ENCODE data around the gene ATP5F1E.

ATP5F1E gene

GRCh38 chr20:58997141-58997770 lies 34.9 kb downstream of the ATP5F1E start:
- Histone ChIP-seq H3K36me3 (ENCODE audit: insufficient read depth, low read length) (peaks cover 55% of the 10 kb centered on the region), H3K4me1 (ENCODE audit: insufficient read depth, low read length) (no peaks in the 10 kb centered on the region), H3K27me3 (ENCODE audit: insufficient read depth, low read length) (no peaks in the 10 kb centered on the region), H3K4me3 (ENCODE audit: low read length) (no peak overlapping the region), H3K27ac (ENCODE audit: low read depth, low read length) (no peak overlapping the region), H3K9me3 (ENCODE audit: insufficient read depth, low read depth, low read length) (no peaks in the 10 kb centered on the region), H3K9ac (ENCODE audit: low read depth, low read length) (no peak overlapping the region)
- 95% methylated on average over 24 of the region's 24 CpGs for WGBS

GRCh38 chr20:58996226-58996611 lies 35.9 kb downstream of the ATP5F1E start:
- Histone ChIP-seq H3K27ac (ENCODE audit: low read depth, low read length) (no peak overlapping the region), H3K9ac (ENCODE audit: low read depth, low read length) (no peak overlapping the region), H3K9me3 (ENCODE audit: insufficient read depth, low read depth, low read length) (no peaks in the 10 kb centered on the region), H3K4me1 (ENCODE audit: insufficient read depth, low read length) (no peaks in the 10 kb centered on the region), H3K4me3 (ENCODE audit: low read length) (no peak overlapping the region), H3K36me3 (ENCODE audit: insufficient read depth, low read length) (peaks cover 65% of the 10 kb centered on the region), H3K27me3 (ENCODE audit: insufficient read depth, low read length) (no peaks in the 10 kb centered on the region)
- 95% methylated on average over 12 of the region's 12 CpGs for WGBS

DNA sequence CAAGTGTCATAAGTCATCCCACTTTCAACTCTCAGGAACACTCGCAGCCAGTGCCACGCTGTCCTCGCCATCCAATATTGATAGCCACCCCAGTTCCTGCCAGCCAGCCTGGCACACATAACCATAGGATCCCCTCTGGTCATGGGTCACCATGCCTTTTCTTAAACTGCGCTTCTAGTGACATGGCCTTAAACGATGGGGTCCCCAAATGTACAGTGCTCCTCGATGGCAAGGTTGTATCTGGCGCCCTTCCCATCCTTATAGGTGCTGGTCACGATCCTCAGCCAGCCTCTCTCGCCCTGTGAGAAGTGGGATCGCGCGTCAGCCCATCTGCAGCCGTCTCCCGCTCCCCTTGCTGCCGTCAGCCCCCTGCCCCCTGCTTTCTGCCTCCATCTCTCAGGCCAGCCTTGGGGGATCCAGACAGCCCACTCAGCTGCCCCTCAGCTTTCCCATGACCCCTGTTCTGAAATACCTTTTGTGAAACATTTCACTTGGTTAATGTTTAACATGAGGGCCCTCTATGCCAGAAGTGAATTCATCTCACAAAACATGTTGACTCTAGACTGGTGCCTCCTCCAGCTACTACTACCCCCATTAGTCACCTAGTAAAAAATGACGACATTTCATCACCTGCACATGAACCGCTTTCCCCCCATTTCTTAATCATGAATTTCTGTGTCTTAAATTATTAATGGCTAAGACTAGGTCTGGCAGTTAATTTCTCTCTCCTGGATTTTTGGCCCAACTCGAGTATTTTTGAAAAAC lies 36.5 kb downstream of the ATP5F1E start:
- H3K9me3 ChIP-seq (ENCODE audit: insufficient read depth, low read depth, low read length), result no peaks in the 10 kb centered on the region
- no peak overlapping the region for H3K27ac ChIP-seq (ENCODE audit: low read depth, low read length)
- no peak overlapping the region for H3K9ac ChIP-seq (ENCODE audit: low read depth, low read length)
- H3K36me3 ChIP-seq (ENCODE audit: insufficient read depth, low read length), result peaks cover 71% of the 10 kb centered on the region
- 94% methylated on average over 18 of the region's 18 CpGs for WGBS
- H3K4me3 ChIP-seq (ENCODE audit: low read length), result no peak overlapping the region
- no peaks in the 10 kb centered on the region for H3K4me1 ChIP-seq (ENCODE audit: insufficient read depth, low read length)
- no peaks in the 10 kb centered on the region for H3K27me3 ChIP-seq (ENCODE audit: insufficient read depth, low read length)

GRCh38 chr20:58994390-58995159 lies 37.6 kb downstream of the ATP5F1E start:
- H3K4me1 ChIP-seq (ENCODE audit: insufficient read depth, low read length), result no peaks in the 10 kb centered on the region
- peaks cover 80% of the 10 kb centered on the region for H3K36me3 ChIP-seq (ENCODE audit: insufficient read depth, low read length)
- H3K9ac ChIP-seq (ENCODE audit: low read depth, low read length), result no peak overlapping the region
- H3K27me3 ChIP-seq (ENCODE audit: insufficient read depth, low read length), result no peaks in the 10 kb centered on the region
- H3K9me3 ChIP-seq (ENCODE audit: insufficient read depth, low read depth, low read length), result no peaks in the 10 kb centered on the region
- no peak overlapping the region for H3K4me3 ChIP-seq (ENCODE audit: low read length)
- no peak overlapping the region for H3K27ac ChIP-seq (ENCODE audit: low read depth, low read length)
- WGBS, result 91% methylated on average over 17 of the region's 17 CpGs

DNA sequence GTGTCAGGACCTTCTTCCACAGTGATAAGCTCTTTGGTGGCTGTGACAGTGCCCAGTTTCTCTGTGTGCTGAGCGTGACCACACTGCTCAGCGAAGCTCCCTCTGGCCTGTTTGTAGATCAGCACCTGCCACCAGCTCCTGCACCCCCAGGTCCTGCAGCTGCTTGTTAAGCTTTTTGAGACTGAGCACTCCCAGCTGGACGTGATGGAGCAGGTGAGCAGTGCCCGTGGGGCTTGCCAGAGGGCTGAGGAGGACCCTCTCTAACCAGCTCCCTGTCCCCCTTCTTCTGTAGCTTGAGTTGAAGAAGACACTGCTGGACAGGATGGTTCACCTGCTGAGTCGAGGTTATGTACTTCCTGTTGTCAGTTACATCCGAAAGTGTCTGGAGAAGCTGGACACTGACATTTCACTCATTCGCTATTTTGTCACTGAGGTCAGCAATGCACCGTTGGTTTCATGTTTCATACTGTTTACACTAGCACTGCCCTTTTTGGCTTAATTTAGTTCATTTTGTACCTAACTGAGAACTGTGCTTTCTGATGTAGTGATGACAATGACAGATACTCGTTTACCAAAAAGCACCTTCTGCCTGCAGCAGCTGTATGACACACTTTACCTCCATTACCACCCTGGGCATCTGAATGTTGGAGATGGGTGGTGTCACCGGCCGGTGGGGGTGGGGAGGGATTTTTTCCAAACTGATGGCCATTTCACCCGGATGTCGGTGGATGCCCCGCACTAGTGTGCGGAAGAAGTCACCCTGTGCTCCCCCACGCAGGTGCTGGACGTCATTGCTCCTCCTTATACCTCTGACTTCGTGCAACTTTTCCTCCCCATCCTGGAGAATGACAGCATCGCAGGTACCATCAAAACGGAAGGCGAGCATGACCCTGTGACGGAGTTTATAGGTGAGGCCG lies 38.5 kb downstream of the ATP5F1E start:
- Histone ChIP-seq H3K9me3 (ENCODE audit: insufficient read depth, low read depth, low read length) (no peaks in the 10 kb centered on the region), H3K36me3 (ENCODE audit: insufficient read depth, low read length) (peaks cover 90% of the 10 kb centered on the region), H3K4me3 (ENCODE audit: low read length) (no peak overlapping the region), H3K27ac (ENCODE audit: low read depth, low read length) (no peak overlapping the region), H3K9ac (ENCODE audit: low read depth, low read length) (no peak overlapping the region), H3K4me1 (ENCODE audit: insufficient read depth, low read length) (no peaks in the 10 kb centered on the region), H3K27me3 (ENCODE audit: insufficient read depth, low read length) (no peaks in the 10 kb centered on the region)
- WGBS, result 95% methylated on average over 23 of the region's 23 CpGs

DNA sequence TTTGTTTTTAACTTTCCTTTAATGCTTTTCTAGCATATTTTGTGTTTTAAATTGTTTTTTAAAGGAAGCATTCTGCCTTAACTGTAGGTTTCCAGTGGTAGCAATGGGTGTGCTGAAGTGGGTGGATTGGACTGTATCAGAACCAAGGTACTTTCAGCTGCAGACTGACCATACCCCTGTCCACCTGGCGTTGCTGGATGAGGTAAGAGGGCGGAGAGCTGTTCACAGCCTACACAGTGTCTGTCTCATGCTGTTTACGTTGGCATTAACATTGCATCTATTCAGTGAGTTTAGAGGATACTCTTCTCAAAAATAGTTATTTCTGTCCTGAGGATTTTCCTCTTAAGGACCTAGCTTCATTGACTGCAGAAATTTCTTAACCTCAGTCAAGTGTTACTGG lies 39.2 kb downstream of the ATP5F1E start:
- Histone ChIP-seq H3K36me3 (ENCODE audit: insufficient read depth, low read length) (peaks cover 97% of the 10 kb centered on the region), H3K9ac (ENCODE audit: low read depth, low read length) (no peak overlapping the region), H3K4me1 (ENCODE audit: insufficient read depth, low read length) (no peaks in the 10 kb centered on the region), H3K4me3 (ENCODE audit: low read length) (no peak overlapping the region), H3K27me3 (ENCODE audit: insufficient read depth, low read length) (no peaks in the 10 kb centered on the region), H3K9me3 (ENCODE audit: insufficient read depth, low read depth, low read length) (no peaks in the 10 kb centered on the region), H3K27ac (ENCODE audit: low read depth, low read length) (no peak overlapping the region)
- WGBS, result 100% methylated on average over 3 of the region's 3 CpGs

GRCh38 chr20:58991715-58992114 lies 40.4 kb downstream of the ATP5F1E start:
- no peaks in the 10 kb centered on the region for H3K4me1 ChIP-seq (ENCODE audit: insufficient read depth, low read length)
- no peaks in the 10 kb centered on the region for H3K9me3 ChIP-seq (ENCODE audit: insufficient read depth, low read depth, low read length)
- no peaks in the 10 kb centered on the region for H3K27me3 ChIP-seq (ENCODE audit: insufficient read depth, low read length)
- WGBS, result 97% methylated on average over 9 of the region's 9 CpGs
- no peak overlapping the region for H3K9ac ChIP-seq (ENCODE audit: low read depth, low read length)
- no peak overlapping the region for H3K27ac ChIP-seq (ENCODE audit: low read depth, low read length)
- H3K4me3 ChIP-seq (ENCODE audit: low read length), result no peak overlapping the region
- H3K36me3 ChIP-seq (ENCODE audit: insufficient read depth, low read length), result peaks cover 98% of the 10 kb centered on the region

DNA sequence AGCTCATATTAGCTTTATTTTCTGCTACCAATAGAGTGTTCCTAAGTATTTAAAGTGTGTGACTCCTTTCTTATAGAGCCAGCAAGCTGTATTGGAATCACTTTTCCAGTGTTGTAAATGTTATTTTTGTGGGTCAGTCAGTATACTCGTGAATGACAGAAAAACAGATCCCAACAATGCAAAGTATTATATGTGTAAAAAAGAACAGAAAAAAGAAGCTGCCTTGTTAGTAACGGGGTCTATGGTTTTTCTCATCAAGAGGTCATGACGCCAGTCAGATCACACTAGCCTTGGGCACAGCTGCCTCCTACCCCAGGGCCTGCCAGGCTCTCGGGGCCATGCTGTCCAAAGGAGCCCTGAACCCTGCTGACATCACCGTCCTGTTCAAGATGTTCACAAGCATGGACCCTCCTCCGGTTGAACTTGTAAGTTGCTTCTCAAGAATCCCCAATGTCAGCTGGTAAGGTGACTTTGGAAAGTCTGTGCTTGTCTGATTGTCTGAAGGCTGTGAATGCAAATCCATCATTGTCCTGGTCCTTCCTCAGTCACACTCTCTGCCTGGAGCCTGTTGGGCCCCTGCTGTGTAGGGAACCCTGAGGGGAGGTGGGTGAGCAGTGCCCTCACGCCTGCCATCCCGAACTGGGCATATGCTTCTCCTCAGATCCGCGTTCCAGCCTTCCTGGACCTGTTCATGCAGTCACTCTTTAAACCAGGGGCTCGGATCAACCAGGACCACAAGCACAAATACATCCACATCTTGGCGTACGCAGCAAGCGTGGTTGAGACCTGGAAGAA lies 41.3 kb downstream of the ATP5F1E start:
- no peaks in the 10 kb centered on the region for H3K9me3 ChIP-seq (ENCODE audit: insufficient read depth, low read depth, low read length)
- H3K9ac ChIP-seq (ENCODE audit: low read depth, low read length), result no peak overlapping the region
- H3K27ac ChIP-seq (ENCODE audit: low read depth, low read length), result no peak overlapping the region
- 93% methylated on average over 14 of the region's 14 CpGs for WGBS
- no peaks in the 10 kb centered on the region for H3K27me3 ChIP-seq (ENCODE audit: insufficient read depth, low read length)
- H3K4me3 ChIP-seq (ENCODE audit: low read length), result no peak overlapping the region
- peaks cover 98% of the 10 kb centered on the region for H3K36me3 ChIP-seq (ENCODE audit: insufficient read depth, low read length)
- no peaks in the 10 kb centered on the region for H3K4me1 ChIP-seq (ENCODE audit: insufficient read depth, low read length)

DNA sequence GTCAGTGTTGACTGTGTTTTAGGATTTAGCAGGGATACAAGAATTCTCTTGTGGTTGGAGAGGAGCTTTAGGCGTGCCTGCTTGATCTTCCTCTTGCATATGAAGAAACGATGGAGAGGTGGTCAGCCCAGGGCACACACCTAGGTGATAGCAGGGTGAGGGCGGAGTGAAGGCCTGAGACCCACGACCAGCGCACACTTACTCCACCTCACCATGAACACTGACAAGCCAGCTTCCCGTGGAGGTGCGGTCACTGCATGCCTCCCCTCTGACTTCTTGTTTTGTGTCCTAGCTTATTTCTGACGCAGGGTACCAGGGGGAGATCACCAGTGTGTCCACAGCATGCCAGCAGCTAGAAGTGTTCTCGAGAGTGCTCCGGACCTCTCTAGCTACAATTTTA lies 42.9 kb downstream of the ATP5F1E start:
- Histone ChIP-seq H3K36me3 (ENCODE audit: insufficient read depth, low read length) (peaks cover 90% of the 10 kb centered on the region), H3K27me3 (ENCODE audit: insufficient read depth, low read length) (no peaks in the 10 kb centered on the region), H3K27ac (ENCODE audit: low read depth, low read length) (no peak overlapping the region), H3K9ac (ENCODE audit: low read depth, low read length) (no peak overlapping the region), H3K4me3 (ENCODE audit: low read length) (no peak overlapping the region), H3K4me1 (ENCODE audit: insufficient read depth, low read length) (peaks cover 2% of the 10 kb centered on the region; the same call in 1 of the 2 replicates), H3K9me3 (ENCODE audit: insufficient read depth, low read depth, low read length) (no peaks in the 10 kb centered on the region)
- WGBS, result 97% methylated on average over 10 of the region's 10 CpGs

GRCh38 chr20:58988565-58988882 lies 43.6 kb downstream of the ATP5F1E start:
- Histone ChIP-seq H3K9ac (ENCODE audit: low read depth, low read length) (no peak overlapping the region), H3K27me3 (ENCODE audit: insufficient read depth, low read length) (no peaks in the 10 kb centered on the region), H3K27ac (ENCODE audit: low read depth, low read length) (no peak overlapping the region), H3K36me3 (ENCODE audit: insufficient read depth, low read length) (peaks cover 83% of the 10 kb centered on the region), H3K9me3 (ENCODE audit: insufficient read depth, low read depth, low read length) (no peaks in the 10 kb centered on the region), H3K4me1 (ENCODE audit: insufficient read depth, low read length) (peaks cover 6% of the 10 kb centered on the region; the same call in 1 of the 2 replicates), H3K4me3 (ENCODE audit: low read length) (no peak overlapping the region)
- 94% methylated on average over 6 of the region's 6 CpGs for WGBS
